IMR-90 (cell line): ENCODE data around the gene KDM2A.

Experiments used
- CHD1 ChIP-seq: IDR thresholded peaks from 2 replicates; pipeline ENCODE4 v1.6.1; 2012; ENCODE audit warnings: low read depth, low read length, improper control_type of control experiment
- RAD21 ChIP-seq: IDR thresholded peaks from 2 replicates; pipeline ENCODE4 v1.6.1; 2012; ENCODE audit warnings: low read length, improper control_type of control experiment
- TF ChIP-seq, protein P1 (sequence below): conservative IDR thresholded peaks from 2 replicates; pipeline ENCODE4 v1.5.1; 2012; ENCODE audit warnings: mild to moderate bottlenecking, low read depth, low read length, improper control_type of control experiment

- TF ChIP-seq, protein P1, sequence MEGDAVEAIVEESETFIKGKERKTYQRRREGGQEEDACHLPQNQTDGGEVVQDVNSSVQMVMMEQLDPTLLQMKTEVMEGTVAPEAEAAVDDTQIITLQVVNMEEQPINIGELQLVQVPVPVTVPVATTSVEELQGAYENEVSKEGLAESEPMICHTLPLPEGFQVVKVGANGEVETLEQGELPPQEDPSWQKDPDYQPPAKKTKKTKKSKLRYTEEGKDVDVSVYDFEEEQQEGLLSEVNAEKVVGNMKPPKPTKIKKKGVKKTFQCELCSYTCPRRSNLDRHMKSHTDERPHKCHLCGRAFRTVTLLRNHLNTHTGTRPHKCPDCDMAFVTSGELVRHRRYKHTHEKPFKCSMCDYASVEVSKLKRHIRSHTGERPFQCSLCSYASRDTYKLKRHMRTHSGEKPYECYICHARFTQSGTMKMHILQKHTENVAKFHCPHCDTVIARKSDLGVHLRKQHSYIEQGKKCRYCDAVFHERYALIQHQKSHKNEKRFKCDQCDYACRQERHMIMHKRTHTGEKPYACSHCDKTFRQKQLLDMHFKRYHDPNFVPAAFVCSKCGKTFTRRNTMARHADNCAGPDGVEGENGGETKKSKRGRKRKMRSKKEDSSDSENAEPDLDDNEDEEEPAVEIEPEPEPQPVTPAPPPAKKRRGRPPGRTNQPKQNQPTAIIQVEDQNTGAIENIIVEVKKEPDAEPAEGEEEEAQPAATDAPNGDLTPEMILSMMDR, result no peak
- TF ChIP-seq RAD21 (no peak), CHD1 (no peak)
These were observed 46.8 kb upstream of the KDM2A start for GRCh38 chr11:67072295-67072694.
